Measurements from ENCODE around the gene ADCYAP1R1. TPM values are rescaled to one million over a fixed set of nuclear protein-coding genes. Genes with fewer than 3 reads are reported as not detected.

The ADCYAP1R1 gene
- total and polyA plus RNA-seq, 2 of the 8 experiments (the other 6 are each of a cell fraction or from before 2014, with no cell fraction given), result 14.4 to 14.6 TPM

DNA sequence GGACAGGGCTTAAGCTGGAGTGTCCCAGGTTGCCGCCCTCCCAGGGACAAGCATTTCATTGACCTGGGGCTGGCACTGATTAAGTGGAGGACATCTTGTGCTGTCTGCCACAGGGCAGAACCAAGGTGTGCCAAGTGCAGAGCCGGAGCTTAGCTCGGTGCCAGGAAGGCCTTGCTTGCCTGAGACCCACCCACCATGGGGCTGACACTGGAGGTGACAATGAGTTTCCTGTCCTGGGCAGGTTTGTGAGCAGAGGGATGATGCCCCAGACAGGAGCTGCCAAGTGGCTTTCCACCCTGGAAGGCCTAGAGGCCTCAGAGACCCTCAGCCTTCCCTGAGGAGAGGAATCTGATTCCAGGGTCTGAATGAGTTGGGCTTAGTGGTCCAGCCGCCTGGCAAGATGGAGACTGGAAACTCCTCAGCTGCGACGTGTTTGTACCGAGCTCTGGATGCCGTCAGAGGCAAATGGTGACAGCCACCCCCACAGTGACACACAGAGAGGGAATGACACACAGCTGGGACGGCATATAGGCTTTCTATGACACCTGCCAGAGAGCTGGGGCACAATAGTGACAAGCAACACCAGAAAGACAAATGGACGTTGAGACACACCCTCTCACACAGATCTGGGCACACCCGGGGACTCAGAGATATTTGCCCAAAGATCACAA lies 2.6 kb downstream of the ADCYAP1R1 start:
- H3K27me3 ChIP-seq (replicated peaks in 1 of 4; ENCODE audit: control insufficient read depth in 3 of 4, extremely low read depth in 1 of 4, insufficient read depth in 3 of 4, low read length in 3 of 4), result peaks cover 3 to 37% (median 25%) of the 10 kb centered on the region in 4 experiments; a peak in 6 of 7 replicates
- DNase-seq (ENCODE audit: low read depth in 1 of 2, low spot score in 2 of 2), result no peak
- H4K8ac ChIP-seq (ENCODE audit: extremely low read depth, insufficient read depth, low read length), result no peak overlapping the region
- H4K20me1 ChIP-seq (replicated peaks in 1 of 2; ENCODE audit: control insufficient read depth in 1 of 2, insufficient read depth in 2 of 2, low read length in 2 of 2), result peaks cover 3 to 13% of the 10 kb centered on the region in 2 experiments
- no peak overlapping the region for H3K18ac ChIP-seq (ENCODE audit: extremely low read depth, low read length)
- H2BK15ac ChIP-seq (ENCODE audit: low read length), result no peak overlapping the region
- no peak overlapping the region for H2AFZ ChIP-seq (ENCODE audit: low read length)
- peaks cover 0 to 3% of the 10 kb centered on the region in 2 experiments; a peak in 1 of 4 replicates for H3K79me2 ChIP-seq (ENCODE audit: control insufficient read depth in 1 of 2, insufficient read depth in 2 of 2, low read length in 2 of 2)
- no peaks in the 10 kb centered on the region for H3K9me3 ChIP-seq (ENCODE audit: insufficient read depth in 2 of 2, low read depth in 1 of 2, low read length in 1 of 2)
- no peak overlapping the region for H4K91ac ChIP-seq (replicated peaks; ENCODE audit: insufficient read length, low read length)
- H4K5ac ChIP-seq (ENCODE audit: insufficient read length, low read depth, low read length), result no peak overlapping the region
- POLR2A ChIA-PET (ENCODE audit: partially characterized antibody), result no interaction called here
- no peak overlapping the region for H3K56ac ChIP-seq (replicated peaks; ENCODE audit: insufficient read length, low read depth, low read length)
- 88% methylated on average over 11 of the region's 11 CpGs; no CpG with 5 or more reads in 1 of the 2 experiments for WGBS, 2 experiments (ENCODE audit: extremely low coverage in 1 of 2, insufficient coverage in 1 of 2, insufficient read length in 1 of 2, insufficient replicate concordance in 2 of 2, low coverage in 1 of 2, low lambda C conversion rate in 2 of 2, missing lambda C conversion rate in 1 of 2)
- FAIRE-seq, result no peak
- CTCF ChIA-PET (ENCODE audit: partially characterized antibody), result interaction anchor here (0.8 to 52.0 kb wide), 11 partner anchors 4 to 372 kb away, joined by 3 to 880 read pairs (median 4); partner anchors contain the start of genes ADCYAP1R1 and CRHR2
- H3K4me1 ChIP-seq (replicated peaks in 1 of 4; ENCODE audit: control insufficient read depth in 3 of 4, insufficient read depth in 4 of 4, low read length in 3 of 4), result peaks cover 2 to 20% (median 8%) of the 10 kb centered on the region in 4 experiments
- no peak overlapping the region for H2BK12ac ChIP-seq (ENCODE audit: low read depth, low read length)
- H3K79me1 ChIP-seq (ENCODE audit: low read depth, low read length), result 0 out of 2 replicates have a peak, but pooled peaks cover 2% of the 10 kb centered on the region
- no peak overlapping the region for H3K4me3 ChIP-seq (ENCODE audit: extremely low read depth in 1 of 4, insufficient read depth in 2 of 4, low read depth in 3 of 4, low read length in 4 of 4)
- no peak overlapping the region for H2BK5ac ChIP-seq (ENCODE audit: low read depth, low read length)
- H3K14ac ChIP-seq (ENCODE audit: insufficient read length), result no peak overlapping the region
- no peak overlapping the region for H2BK20ac ChIP-seq (ENCODE audit: low read length)
- H3K23me2 ChIP-seq (ENCODE audit: low read depth, low read length), result peaks cover 14% of the 10 kb centered on the region; the same call in 1 of the 2 replicates
- no peak overlapping the region for H3K4me2 ChIP-seq (ENCODE audit: insufficient read depth in 1 of 2, low read depth in 2 of 2, low read length in 2 of 2)
- H3K4ac ChIP-seq (replicated peaks; ENCODE audit: insufficient read length, low read depth, low read length), result no peak overlapping the region
- TF ChIP-seq, protein P1, sequence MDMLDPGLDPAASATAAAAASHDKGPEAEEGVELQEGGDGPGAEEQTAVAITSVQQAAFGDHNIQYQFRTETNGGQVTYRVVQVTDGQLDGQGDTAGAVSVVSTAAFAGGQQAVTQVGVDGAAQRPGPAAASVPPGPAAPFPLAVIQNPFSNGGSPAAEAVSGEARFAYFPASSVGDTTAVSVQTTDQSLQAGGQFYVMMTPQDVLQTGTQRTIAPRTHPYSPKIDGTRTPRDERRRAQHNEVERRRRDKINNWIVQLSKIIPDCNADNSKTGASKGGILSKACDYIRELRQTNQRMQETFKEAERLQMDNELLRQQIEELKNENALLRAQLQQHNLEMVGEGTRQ (IDR thresholded peaks at IDR 0.05; ENCODE audit: low read length), result no peak
- TF ChIP-seq RBBP5 (IDR thresholded peaks at IDR 0.05; ENCODE audit: borderline replicate concordance, low read depth, low read length) (no peak), SAP30 (IDR thresholded peaks at IDR 0.05; ENCODE audit: insufficient read depth, insufficient replicate concordance, low read length) (no peak), RXRA (IDR thresholded peaks at IDR 0.05; ENCODE audit: insufficient read depth, low read depth, low read length) (no peak), CTBP2 (IDR thresholded peaks at IDR 0.05; ENCODE audit: borderline replicate concordance, insufficient read depth, insufficient read length, low read length) (no peak), EZH2 (IDR thresholded peaks at IDR 0.05; ENCODE audit: low read depth, low read length, severe bottlenecking) (no peak)
- no peak overlapping the region for H2BK120ac ChIP-seq (replicated peaks; ENCODE audit: low read depth, low read length)
- no peak overlapping the region for H3K23ac ChIP-seq (ENCODE audit: insufficient read length)
- no peak overlapping the region for H2AK5ac ChIP-seq (ENCODE audit: low read depth, low read length)
- no peak overlapping the region for H3K9ac ChIP-seq (replicated peaks in 1 of 4; ENCODE audit: extremely low read depth in 1 of 4, low read depth in 3 of 4, low read length in 3 of 4)
- no peak overlapping the region for H3K27ac ChIP-seq (ENCODE audit: low read depth, low read length)
- H3K36me3 ChIP-seq (ENCODE audit: control insufficient read depth in 2 of 4, insufficient read depth in 4 of 4, low read length in 3 of 4), result no peaks in the 10 kb centered on the region
